Spleen (tissue), 13 donors: ENCODE results near the gene MAP3K7CL. TPM values are rescaled to one million over a fixed set of nuclear protein-coding genes. Genes with fewer than 3 reads are reported as not detected.
A peak's percentile ranks its signal among the peaks of the same experiment; 100 is the strongest.

Experiments
- DNase-seq: peaks from one replicate; pipeline ENCODE4 v3.0.0-alpha.2; 2020
- H3K27ac ChIP-seq, 8 donors: fragments of 200-600 bp; sonication (generic) in 7 of 8; 1 replicate in 4 of 8; 2 replicates in 4 of 8; pipeline versions ENCODE4 v1.5.0 to v1.8.0; 2016 to 2021; ENCODE audit warnings: inconsistent platforms in 4 of 8, mild to moderate bottlenecking in 4 of 8, moderate library complexity in 1 of 8
- H3K27me3 ChIP-seq, 7 donors: fragments of 200-600 bp; sonication (generic) in 6 of 7; replicated peaks in 1 of 7; 1 replicate in 4 of 7; 2 replicates in 3 of 7; pipeline versions ENCODE4 v1.5.0 to v1.8.0; 2016 to 2021; ENCODE audit warnings: inconsistent platforms in 3 of 7, mild to moderate bottlenecking in 1 of 7
- H3K36me3 ChIP-seq, 6 donors: fragments of 200-600 bp; sonication (generic) in 5 of 6; 1 replicate in 4 of 6; 2 replicates in 2 of 6; pipeline versions ENCODE4 v1.5.0 to v1.8.0; 2016 to 2021; ENCODE audit warnings: inconsistent platforms in 2 of 6
- H3K4me1 ChIP-seq, 6 donors: fragments of 200-600 bp; sonication (generic) in 5 of 6; 1 replicate in 3 of 6; 2 replicates in 3 of 6; pipeline versions ENCODE4 v1.5.0 to v1.8.0; 2016 to 2021; ENCODE audit warnings: inconsistent platforms in 3 of 6
- H3K4me3 ChIP-seq, 8 donors: fragments of 200-600 bp; sonication (generic) in 7 of 8; 1 replicate in 4 of 8; 2 replicates in 4 of 8; pipeline versions ENCODE4 v1.5.0 to v1.8.0; 2016 to 2021; ENCODE audit warnings: inconsistent platforms in 4 of 8, mild to moderate bottlenecking in 4 of 8, moderate library complexity in 2 of 8
- H3K9me3 ChIP-seq, 8 donors: fragments of 200-600 bp; sonication (generic) in 7 of 8; 1 replicate in 4 of 8; 2 replicates in 4 of 8; pipeline versions ENCODE4 v1.5.0 to v1.8.0; 2016 to 2021; ENCODE audit warnings: inconsistent platforms in 4 of 8
- CTCF ChIP-seq, 11 experiments: fragments of 200-600 bp in 7 of 11; fragments of 450-650 bp in 4 of 11; sonication (generic) in 4 of 11; IDR thresholded peaks in 8 of 11; conservative IDR thresholded peaks in 3 of 11; 1 replicate in 7 of 11; 2 replicates in 4 of 11; pipeline versions ENCODE4 v1.4.0 to v1.8.0; 2016 to 2021; ENCODE audit warnings: antibody characterized with exemption in 11 of 11, inconsistent platforms in 4 of 11, mild to moderate bottlenecking in 1 of 11
- POLR2A ChIP-seq, 3 donors: fragments of 450-650 bp; IDR thresholded peaks; one replicate each; pipeline ENCODE4 v1.5.1; 2017; ENCODE audit warnings: antibody characterized with exemption in 3 of 3, mild to moderate bottlenecking in 1 of 3
- POLR2AphosphoS5 ChIP-seq, 3 donors: sonication (generic); formaldehyde crosslinking; IDR thresholded peaks; one replicate each; pipeline ENCODE4 v1.5.1; 2017; ENCODE audit warnings: antibody characterized with exemption in 3 of 3
- WGBS, 5 donors: extraction: QIAGEN DNeasy Blood & Tissue Kit in 3 of 5; methylation state at CpG; one replicate each; pipeline versions ENCODE4 v1.1.5 to v1.1.7; 2013 to 2018; 5-methylcytosine and 5-hydroxymethylcytosine counted together
- intact Hi-C: fragments of 100-400 bp; cut with DNase I; formaldehyde crosslinking; loops from one replicate; pipeline ENCODE4 v1.15.0; 2023; ENCODE audit warnings: low total_unique reads
- long read RNA-seq, 2 donors: transcript quantifications; one replicate each; lab custom pipeline, GENCODE V29; 2026
- polyA plus RNA-seq, 3 donors: library from polyadenylated mRNA; stranded (reverse); fragments of 200-250 nt; gene quantifications; one replicate each; pipeline ENCODE4 v1.2.1, GENCODE V29; 2013
- total RNA-seq, 7 donors: library from RNA; depleted of rRNA in 3 of 7; stranded (reverse); fragments of >200 nt in 3 of 7; fragmentation: NEBNext Ultra II Directional in 4 of 7; extraction: Animal tissue kit (Norgen Biotek cat#: 25700) in 4 of 7; gene quantifications; one replicate each; pipeline versions ENCODE4 v1.1.0 to v1.2.1, GENCODE V29; 2016 to 2021
- donor health status: healthy with polysubstance abuse.
- donor health status: DM: no; HTN: no; CAD: no; lungs with moderate emphysema.
- donor health status: DM: no; HTN: no; CAD: no.
- donor health status: Bipolar disorder and iron deficiency.
- donor health status: healthy.
- donor health status: DM: no; HTN: no; CAD: no.
- donor health status: DM: yes; HTN: yes; CAD: no.

MAP3K7CL gene
- total RNA-seq (10 to 100 TPM in 5 of 7 donors, 1 to 10 TPM in 2; 7.1 to 24.3 (median 13.9) TPM), polyA plus RNA-seq (10 to 100 TPM in 2 of 3 donors, 1 to 10 TPM in 1; 6.9 to 13.3 (median 10.5) TPM)
- long read RNA-seq, donor 1, transcript MAP3K7CL-213 (4 exons, 835 nt), result major isoform, 7 of 7 reads
- long read RNA-seq, donor 1, partial matches to known transcripts, result 0 of 7 reads
- long read RNA-seq, donor 1, other reads (novel, unspliced or antisense), result 0 of 7 reads
- long read RNA-seq, donor 2, partial matches to known transcripts, result 0 of 1 reads
- long read RNA-seq, donor 2, other reads (novel, unspliced or antisense), result 0 of 1 reads

- H3K9me3 ChIP-seq, result peaks cover 0 to 8% (median 5%) of the 10 kb centered on the region in 8 donors
- WGBS, 5 donors, result 67 to 88% (median 82%) methylated on average over 12 of the region's 12 CpGs
- intact Hi-C loops, result no loop called here
Measured at GRCh38 chr21:29130270-29130969, at the start of gene MAP3K7CL. TSS of gene MAP3K7CL (plus strand) at chr21:29130644. CDS start at chr21:29133345, 2,701 bp downstream.

GRCh38 chr21:29082046-29082815, 48.2 kb upstream of the MAP3K7CL start:
- DNase-seq, result no peak
- TF ChIP-seq POLR2A (IDR thresholded peaks at IDR 0.05) (no peak), CTCF (IDR thresholded peaks at IDR 0.05 in 8 of 11, conservative IDR thresholded peaks at IDR 0.05 in 3 of 11) (no peak), POLR2AphosphoS5 (IDR thresholded peaks at IDR 0.05) (no peak)
- Histone ChIP-seq H3K27me3 (no peaks in the 10 kb centered on the region), H3K9me3 (no peaks in the 10 kb centered on the region), H3K4me3 (no peak overlapping the region), H3K36me3 (peaks cover 0 to 11% (median 0%) of the 10 kb centered on the region in 6 donors), H3K27ac (peak overlapping the region in 1 of 8 donors; percentile 28), H3K4me1 (peaks cover 8 to 49% (median 34%) of the 10 kb centered on the region in 6 donors)
- 74 to 94% (median 85%) methylated on average over 3 of the region's 3 CpGs for WGBS, 5 donors
- intact Hi-C loops, result loop anchor here (10.0 kb wide), 1 partner anchor 213 kb away; the partner anchor contains the start of gene BACH1

More at GRCh38 chr21:29130270-29130969, at the start of gene MAP3K7CL:
- Histone ChIP-seq H3K27me3 (no peaks in the 10 kb centered on the region), H3K27ac (no peak within 1 kb of the TSS), H3K4me3 (no peak within 1 kb of the TSS), H3K36me3 (peaks cover 0 to 5% (median 0%) of the 10 kb centered on the region in 6 donors), H3K4me1 (no peaks in the 10 kb centered on the region)
- TF ChIP-seq POLR2A (IDR thresholded peaks at IDR 0.05), result no peak
- no peak for TF ChIP-seq CTCF (IDR thresholded peaks at IDR 0.05 in 8 of 11, conservative IDR thresholded peaks at IDR 0.05 in 3 of 11)
- TF ChIP-seq POLR2AphosphoS5 (IDR thresholded peaks at IDR 0.05), result no peak
- no peak for DNase-seq

- Histone ChIP-seq H3K9me3 (no peaks in the 10 kb centered on the region), H3K27me3 (no peaks in the 10 kb centered on the region), H3K36me3 (peaks cover 0 to 11% (median 1%) of the 10 kb centered on the region in 6 donors), H3K4me1 (peaks cover 8 to 40% (median 28%) of the 10 kb centered on the region in 6 donors), H3K27ac (no peak overlapping the region), H3K4me3 (no peak overlapping the region)
- intact Hi-C loops, result loop anchor here (10.0 kb wide), 1 partner anchor 211 kb away; the partner anchor contains the start of gene BACH1
- 89 to 96% (median 94%) methylated on average over 3 of the region's 3 CpGs for whole genome bisulfite sequencing, 5 donors
- TF ChIP-seq POLR2A (IDR thresholded peaks at IDR 0.05) (no peak), POLR2AphosphoS5 (IDR thresholded peaks at IDR 0.05) (no peak), CTCF (IDR thresholded peaks at IDR 0.05 in 8 of 11, conservative IDR thresholded peaks at IDR 0.05 in 3 of 11) (no peak)
- no peak for DNase-seq
Measured at GRCh38 chr21:29083306-29083705, 47.1 kb upstream of the MAP3K7CL start.
